IMR-90 (cell line): ENCODE results near the gene CCDC107. TPM values are rescaled to one million over a fixed set of nuclear protein-coding genes. Genes with fewer than 3 reads are reported as not detected.

Source experiments
- ATAC-seq: fragments of 200-7000 bp; cut with Tn5 transposase; 2 replicates; pipeline ENCODE4 v1.9.1; 2020; ENCODE audit warnings: low read depth, mild to moderate bottlenecking, moderate library complexity
- BruUV-seq: library from RNA; stranded (reverse); fragments of 400-500 nt; replicated peaks from 2 replicates; lab custom pipeline; 2021; lab: Mats Ljungman, UMichigan
- CTCF ChIA-PET: fragments of 300-600 bp; formaldehyde crosslinking; extraction: SDS; loops from one replicate; lab custom pipeline; 2021; ENCODE audit warnings: antibody characterized with exemption; lab: Yijun Ruan, JAX
- POLR2A ChIA-PET: fragments of 300-600 bp; sonication (Branson Sonifier 250); formaldehyde crosslinking; loops from one replicate; lab custom pipeline; 2022; ENCODE audit warnings: antibody characterized with exemption; ENCODE audit not compliant: unreplicated experiment; lab: Charles Lee
- DNase-seq: peaks from one replicate; pipeline ENCODE4 v3.0.0; 2013
- H2AFZ ChIP-seq: replicated peaks from 2 replicates; pipeline ENCODE3; 2013; ENCODE audit warnings: low read length, mild to moderate bottlenecking; ENCODE audit not compliant: poor library complexity
- H2AK5ac ChIP-seq: 2 replicates; pipeline ENCODE4 v1.6.1; 2013; ENCODE audit warnings: low read depth, low read length, inconsistent platforms
- H2AK9ac ChIP-seq: replicated peaks from 2 replicates; pipeline ENCODE3; 2013; ENCODE audit warnings: mild to moderate bottlenecking, low read depth, low read length, moderate library complexity; ENCODE audit not compliant: poor library complexity
- H2BK120ac ChIP-seq: 2 replicates; pipeline ENCODE4 v1.6.1; 2013; ENCODE audit warnings: low read depth, low read length, inconsistent platforms
- H2BK15ac ChIP-seq: 3 replicates; pipeline ENCODE4 v1.6.1; 2013; ENCODE audit warnings: low read depth, low read length, inconsistent platforms
- H2BK20ac ChIP-seq: 2 replicates; pipeline ENCODE4 v1.6.1; 2013; ENCODE audit warnings: low read depth, mild to moderate bottlenecking, inconsistent platforms, low read length, moderate library complexity
- H2BK5ac ChIP-seq: 2 replicates; pipeline ENCODE4 v1.6.1; 2013; ENCODE audit warnings: mild to moderate bottlenecking, low read depth, low read length, inconsistent platforms; ENCODE audit not compliant: poor library complexity, severe bottlenecking
- H3K14ac ChIP-seq: replicated peaks from 2 replicates; pipeline ENCODE4 v1.6.1; 2013; ENCODE audit warnings: low read depth, low read length, inconsistent platforms
- H3K18ac ChIP-seq: 2 replicates; pipeline ENCODE4 v1.6.1; 2013; ENCODE audit warnings: low read depth, low read length, control low read depth
- H3K23ac ChIP-seq: 2 replicates; pipeline ENCODE4 v1.6.1; 2013; ENCODE audit warnings: low read depth, low read length, inconsistent platforms
- H3K27ac ChIP-seq: 2 replicates; pipeline ENCODE4 v1.5.1; 2013; ENCODE audit warnings: mild to moderate bottlenecking, control low read depth, low read length; ENCODE audit not compliant: insufficient read depth
- H3K27me3 ChIP-seq: 2 replicates; pipeline ENCODE4 v1.6.1; 2013; ENCODE audit warnings: low read length; ENCODE audit not compliant: control insufficient read depth, insufficient read depth
- H3K36me3 ChIP-seq: 2 replicates; pipeline ENCODE4 v1.6.1; 2013; ENCODE audit warnings: low read length, mixed read lengths; ENCODE audit not compliant: control insufficient read depth, insufficient read depth
- H3K4ac ChIP-seq: 2 replicates; pipeline ENCODE4 v1.6.1; 2013; ENCODE audit warnings: low read depth, low read length, inconsistent platforms
- H3K4me1 ChIP-seq: 2 replicates; pipeline ENCODE4 v1.6.1; 2013; ENCODE audit warnings: low read length, mixed read lengths; ENCODE audit not compliant: control insufficient read depth, insufficient read depth
- H3K4me2 ChIP-seq: 2 replicates; pipeline ENCODE4 v1.6.1; 2013; ENCODE audit warnings: low read depth, mild to moderate bottlenecking, control low read depth, low read length, moderate library complexity
- H3K4me3 ChIP-seq: 2 replicates; pipeline ENCODE4 v1.5.1; 2013; ENCODE audit warnings: low read depth, mild to moderate bottlenecking, control low read depth, low read length, moderate library complexity; ENCODE audit not compliant: insufficient read depth
- H3K56ac ChIP-seq: 2 replicates; pipeline ENCODE4 v1.6.1; 2013; ENCODE audit warnings: low read length, inconsistent platforms; ENCODE audit not compliant: insufficient read depth; ENCODE audit errors: extremely low read depth
- H3K79me1 ChIP-seq, 2 experiments: 2 replicates each; pipeline ENCODE4 v1.6.1; 2013; ENCODE audit warnings: low read length in 2 of 2, inconsistent platforms in 1 of 2, low read depth in 1 of 2
- H3K9ac ChIP-seq: 2 replicates; pipeline ENCODE4 v1.6.1; 2013; ENCODE audit warnings: low read depth, low read length, control low read depth
- H3K9me1 ChIP-seq: 2 replicates; pipeline ENCODE4 v1.6.1; 2013; ENCODE audit warnings: low read length, inconsistent platforms; ENCODE audit not compliant: insufficient read depth
- H3K9me3 ChIP-seq: 2 replicates; pipeline ENCODE4 v1.6.1; 2013; ENCODE audit warnings: low read length; ENCODE audit not compliant: control insufficient read depth, insufficient read depth
- H4K20me1 ChIP-seq: 2 replicates; pipeline ENCODE4 v1.6.1; 2013; ENCODE audit warnings: low read length, inconsistent platforms; ENCODE audit not compliant: insufficient read depth
- H4K5ac ChIP-seq: 2 replicates; pipeline ENCODE4 v1.6.1; 2013; ENCODE audit warnings: mild to moderate bottlenecking, low read depth, low read length, control low read depth
- H4K8ac ChIP-seq, 2 experiments: 2 replicates each; pipeline ENCODE4 v1.6.1; 2013; ENCODE audit warnings: low read depth in 2 of 2, low read length in 2 of 2, control low read depth in 1 of 2, inconsistent platforms in 1 of 2
- H4K91ac ChIP-seq: 2 replicates; pipeline ENCODE4 v1.6.1; 2013; ENCODE audit warnings: low read depth, low read length, inconsistent platforms; ENCODE audit not compliant: insufficient read depth
- CEBPB ChIP-seq: IDR thresholded peaks from 2 replicates; pipeline ENCODE4 v1.6.1; 2012; ENCODE audit warnings: low read depth, low read length, improper control_type of control experiment
- CHD1 ChIP-seq: IDR thresholded peaks from 2 replicates; pipeline ENCODE4 v1.6.1; 2012; ENCODE audit warnings: low read depth, low read length, improper control_type of control experiment
- FOS ChIP-seq: fragments of 150-350 bp; IDR thresholded peaks from 2 replicates; pipeline ENCODE4 v1.6.1; 2016; ENCODE audit warnings: low read depth, low read length
- MAFK ChIP-seq: IDR thresholded peaks from 2 replicates; pipeline ENCODE4 v1.6.1; 2012; ENCODE audit warnings: low read depth, low read length, improper control_type of control experiment
- MAZ ChIP-seq: IDR thresholded peaks from 2 replicates; pipeline ENCODE4 v1.6.1; 2012; ENCODE audit warnings: low read depth, mild to moderate bottlenecking, low read length, improper control_type of control experiment, moderate library complexity, borderline replicate concordance
- MXI1 ChIP-seq: IDR thresholded peaks from 2 replicates; pipeline ENCODE4 v1.6.1; 2012; ENCODE audit warnings: low read depth, mild to moderate bottlenecking, low read length, moderate library complexity, borderline replicate concordance
- NFE2L2 ChIP-seq: fragments of 150-350 bp; IDR thresholded peaks from 2 replicates; pipeline ENCODE4 v1.6.1; 2016; ENCODE audit warnings: low read depth, mild to moderate bottlenecking, low read length
- POLR2A ChIP-seq: IDR thresholded peaks from 2 replicates; pipeline ENCODE4 v1.6.1; 2012; ENCODE audit warnings: mild to moderate bottlenecking, low read depth, low read length
- RAD21 ChIP-seq: IDR thresholded peaks from 2 replicates; pipeline ENCODE4 v1.6.1; 2012; ENCODE audit warnings: low read length, improper control_type of control experiment
- RCOR1 ChIP-seq: IDR thresholded peaks from 2 replicates; pipeline ENCODE4 v1.6.1; 2012; ENCODE audit warnings: mild to moderate bottlenecking, low read length, improper control_type of control experiment; ENCODE audit not compliant: insufficient replicate concordance
- RFX5 ChIP-seq: IDR thresholded peaks from 2 replicates; pipeline ENCODE4 v1.8.0; 2012; ENCODE audit warnings: low read depth, mild to moderate bottlenecking, low read length, moderate library complexity
- SMC3 ChIP-seq: fragments of 150-350 bp; IDR thresholded peaks from 2 replicates; pipeline ENCODE4 v1.6.1; 2016; ENCODE audit warnings: low read depth, mild to moderate bottlenecking, antibody characterized with exemption, low read length, moderate library complexity
- dilution Hi-C: fragments of 300-500 bp; cut with HindIII; formaldehyde crosslinking; loops from one replicate; pipeline ENCODE4 v1.14.3; 2018; ENCODE audit warnings: low sequenced_read_pairs; ENCODE audit not compliant: unreplicated experiment
- in situ Hi-C: fragments of 300-500 bp; cut with MboI; formaldehyde crosslinking; loops from 3 replicates; pipeline ENCODE4 v1.14.3; 2019; ENCODE audit warnings: low sequenced_read_pairs, inconsistent platforms, mixed read lengths
- intact Hi-C: fragments of 100-400 bp; cut with micrococcal nuclease; formaldehyde crosslinking; loops from 2 replicates; pipeline ENCODE4 v1.10.0; 2022
- polyA plus RNA-seq, 3 experiments: library from polyadenylated mRNA; depleted of rRNA; stranded (reverse); fragments of >200 nt; gene quantifications; 2 replicates each; pipeline ENCODE4 v1.2.3, GENCODE V29; 2012; ENCODE audit warnings: low replicate concordance in 1 of 3
- total RNA-seq: library from RNA; depleted of rRNA; stranded (reverse); fragments of >200 nt; gene quantifications from 2 replicates; pipeline ENCODE4 v1.2.3, GENCODE V29; 2012
- TF ChIP-seq, protein P1 (sequence below): fragments of 150-350 bp; IDR thresholded peaks from 2 replicates; pipeline ENCODE4 v1.6.1; 2017; ENCODE audit warnings: mild to moderate bottlenecking, antibody characterized with exemption, low read length, low read depth
- TF ChIP-seq, protein P2 (sequence below): conservative IDR thresholded peaks from 2 replicates; pipeline ENCODE4 v1.5.1; 2012; ENCODE audit warnings: mild to moderate bottlenecking, low read depth, low read length, improper control_type of control experiment
- TF ChIP-seq, protein P3 (sequence below): fragments of 150-350 bp; IDR thresholded peaks from 2 replicates; pipeline ENCODE4 v1.6.1; 2016; ENCODE audit warnings: low read depth, mild to moderate bottlenecking, low read length, moderate library complexity, borderline replicate concordance

CCDC107 gene
- total and polyA plus RNA-seq, 2 of the 4 experiments (the other 2 are of a cell fraction) = 6.8 to 21.1 TPM

DNA sequence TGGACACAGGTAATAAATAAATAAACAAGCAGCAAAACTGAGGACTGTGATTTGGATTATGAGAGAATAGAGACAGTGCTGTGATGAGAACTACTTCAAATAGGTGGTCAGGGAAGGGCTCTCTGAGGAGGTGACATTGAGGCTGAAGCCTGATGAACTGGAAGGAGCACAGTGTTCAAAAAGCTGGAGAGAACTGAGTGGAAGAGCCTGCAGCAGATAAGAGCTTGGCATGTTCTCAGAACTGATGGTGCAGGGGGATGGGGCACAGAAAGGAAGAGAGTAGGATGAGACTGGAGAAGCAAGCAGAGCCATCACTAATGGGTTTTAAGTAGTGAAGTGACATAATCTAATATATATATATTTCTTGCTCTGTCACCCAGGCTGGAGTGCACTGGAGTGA lies 42.9 kb downstream of the CCDC107 start:
- Histone ChIP-seq H2BK20ac (no peak overlapping the region), H3K4me2 (no peak overlapping the region), H2AFZ (no peak overlapping the region), H4K91ac (no peak overlapping the region), H3K4ac (no peak overlapping the region), H4K5ac (no peak overlapping the region), H2AK5ac (no peak overlapping the region), H3K56ac (no peak overlapping the region), H3K18ac (no peak overlapping the region), H3K9me1 (peaks cover 13% of the 10 kb centered on the region), H3K9ac (no peak overlapping the region), H3K36me3 (peaks cover 92% of the 10 kb centered on the region), H3K4me1 (no peaks in the 10 kb centered on the region; the same call in 1 of the 2 replicates), H2AK9ac (no peak overlapping the region), H4K8ac (no peak overlapping the region), H3K4me3 (no peak overlapping the region), H3K9me3 (no peaks in the 10 kb centered on the region), H3K27me3 (no peaks in the 10 kb centered on the region), H3K14ac (no peak overlapping the region), H3K23ac (no peak overlapping the region), H2BK5ac (no peak overlapping the region), H3K79me1 (peaks cover 40 to 73% of the 10 kb centered on the region in 2 experiments), H2BK120ac (no peak overlapping the region), H2BK15ac (no peak overlapping the region), H4K20me1 (peaks cover 32% of the 10 kb centered on the region), H3K27ac (no peak overlapping the region)
- no peak for DNase-seq
- dilution Hi-C loops (no loop called here), intact Hi-C loops (no loop called here), in situ Hi-C loops (no loop called here)
- no TSS peak for BruUV-seq
- TF ChIP-seq FOS = no peak
- TF ChIP-seq CEBPB = no peak
- no peak for TF ChIP-seq MAZ
- no peak for TF ChIP-seq RCOR1
- TF ChIP-seq NFE2L2 = no peak
- TF ChIP-seq SMC3 = no peak
- TF ChIP-seq, protein P1, sequence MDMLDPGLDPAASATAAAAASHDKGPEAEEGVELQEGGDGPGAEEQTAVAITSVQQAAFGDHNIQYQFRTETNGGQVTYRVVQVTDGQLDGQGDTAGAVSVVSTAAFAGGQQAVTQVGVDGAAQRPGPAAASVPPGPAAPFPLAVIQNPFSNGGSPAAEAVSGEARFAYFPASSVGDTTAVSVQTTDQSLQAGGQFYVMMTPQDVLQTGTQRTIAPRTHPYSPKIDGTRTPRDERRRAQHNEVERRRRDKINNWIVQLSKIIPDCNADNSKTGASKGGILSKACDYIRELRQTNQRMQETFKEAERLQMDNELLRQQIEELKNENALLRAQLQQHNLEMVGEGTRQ = no peak
- TF ChIP-seq MAFK = no peak
- no peak for TF ChIP-seq CHD1
- no peak for TF ChIP-seq RAD21
- no peak for TF ChIP-seq POLR2A
- no peak for TF ChIP-seq RFX5
- TF ChIP-seq, protein P2, sequence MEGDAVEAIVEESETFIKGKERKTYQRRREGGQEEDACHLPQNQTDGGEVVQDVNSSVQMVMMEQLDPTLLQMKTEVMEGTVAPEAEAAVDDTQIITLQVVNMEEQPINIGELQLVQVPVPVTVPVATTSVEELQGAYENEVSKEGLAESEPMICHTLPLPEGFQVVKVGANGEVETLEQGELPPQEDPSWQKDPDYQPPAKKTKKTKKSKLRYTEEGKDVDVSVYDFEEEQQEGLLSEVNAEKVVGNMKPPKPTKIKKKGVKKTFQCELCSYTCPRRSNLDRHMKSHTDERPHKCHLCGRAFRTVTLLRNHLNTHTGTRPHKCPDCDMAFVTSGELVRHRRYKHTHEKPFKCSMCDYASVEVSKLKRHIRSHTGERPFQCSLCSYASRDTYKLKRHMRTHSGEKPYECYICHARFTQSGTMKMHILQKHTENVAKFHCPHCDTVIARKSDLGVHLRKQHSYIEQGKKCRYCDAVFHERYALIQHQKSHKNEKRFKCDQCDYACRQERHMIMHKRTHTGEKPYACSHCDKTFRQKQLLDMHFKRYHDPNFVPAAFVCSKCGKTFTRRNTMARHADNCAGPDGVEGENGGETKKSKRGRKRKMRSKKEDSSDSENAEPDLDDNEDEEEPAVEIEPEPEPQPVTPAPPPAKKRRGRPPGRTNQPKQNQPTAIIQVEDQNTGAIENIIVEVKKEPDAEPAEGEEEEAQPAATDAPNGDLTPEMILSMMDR = no peak
- TF ChIP-seq, protein P3, sequence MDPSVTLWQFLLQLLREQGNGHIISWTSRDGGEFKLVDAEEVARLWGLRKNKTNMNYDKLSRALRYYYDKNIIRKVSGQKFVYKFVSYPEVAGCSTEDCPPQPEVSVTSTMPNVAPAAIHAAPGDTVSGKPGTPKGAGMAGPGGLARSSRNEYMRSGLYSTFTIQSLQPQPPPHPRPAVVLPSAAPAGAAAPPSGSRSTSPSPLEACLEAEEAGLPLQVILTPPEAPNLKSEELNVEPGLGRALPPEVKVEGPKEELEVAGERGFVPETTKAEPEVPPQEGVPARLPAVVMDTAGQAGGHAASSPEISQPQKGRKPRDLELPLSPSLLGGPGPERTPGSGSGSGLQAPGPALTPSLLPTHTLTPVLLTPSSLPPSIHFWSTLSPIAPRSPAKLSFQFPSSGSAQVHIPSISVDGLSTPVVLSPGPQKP = no peak
- no peak for TF ChIP-seq MXI1
- ATAC-seq = no peak
- POLR2A ChIA-PET = no interaction called here
- CTCF ChIA-PET = interaction anchor here (1.1 kb wide), 1 partner anchor 10 kb away, joined by 4 read pairs; no protein-coding TSS in a partner anchor
